Measurements from ENCODE around the gene ZFX. TPM values are rescaled to one million over a fixed set of nuclear protein-coding genes. Genes with fewer than 3 reads are reported as not detected.

ZFX gene
- total RNA-seq, 1 experiment from 2014 or later = 27.5 TPM

DNA sequence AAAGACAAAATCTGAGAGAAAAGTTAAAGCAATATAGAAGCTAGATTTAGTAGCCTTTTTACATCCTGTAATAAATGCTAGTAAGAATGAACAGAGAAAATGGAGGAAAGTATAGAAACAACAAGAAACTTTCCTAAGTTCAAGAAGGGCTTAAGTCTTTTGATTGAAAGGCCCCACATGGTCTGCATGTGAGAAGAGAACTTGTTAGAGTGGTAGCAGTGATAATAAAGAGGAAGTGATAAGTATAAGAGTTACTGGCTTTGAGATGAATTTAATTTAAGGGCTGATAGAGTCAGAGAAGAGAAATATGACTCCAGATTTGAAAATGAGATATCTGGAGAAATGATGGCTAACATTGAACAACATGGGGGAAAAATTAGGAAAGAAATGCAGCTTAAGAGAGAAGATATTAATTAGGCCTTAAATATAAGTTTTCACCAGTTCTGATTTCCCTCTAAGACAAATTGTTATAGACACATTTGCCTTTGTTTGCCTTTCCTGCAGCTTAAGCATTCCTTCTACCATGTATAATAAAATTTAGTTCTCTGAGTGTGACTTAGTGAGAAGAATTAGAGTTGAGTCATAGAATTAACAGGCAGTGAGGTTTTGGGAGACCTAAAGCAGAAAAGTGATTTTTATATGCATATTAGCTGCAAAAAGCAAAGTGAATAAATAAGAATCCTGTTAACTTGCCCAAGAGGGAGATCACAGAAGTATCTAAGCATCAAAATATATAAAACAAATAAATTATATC is 18.4 kb downstream of the ZFX start:
- H3K36me3 ChIP-seq = peaks cover 5% of the 10 kb centered on the region; the same call in 1 of the 2 replicates
- no peak overlapping the region for H3K4me3 ChIP-seq
- no peak overlapping the region for H3K27ac ChIP-seq
- no peaks in the 10 kb centered on the region for H3K27me3 ChIP-seq
- no peak for DNase-seq
- H3K9me3 ChIP-seq (replicated peaks) = no peaks in the 10 kb centered on the region
- H3K4me1 ChIP-seq = peaks cover 4% of the 10 kb centered on the region; the same call in 1 of the 2 replicates

DNA sequence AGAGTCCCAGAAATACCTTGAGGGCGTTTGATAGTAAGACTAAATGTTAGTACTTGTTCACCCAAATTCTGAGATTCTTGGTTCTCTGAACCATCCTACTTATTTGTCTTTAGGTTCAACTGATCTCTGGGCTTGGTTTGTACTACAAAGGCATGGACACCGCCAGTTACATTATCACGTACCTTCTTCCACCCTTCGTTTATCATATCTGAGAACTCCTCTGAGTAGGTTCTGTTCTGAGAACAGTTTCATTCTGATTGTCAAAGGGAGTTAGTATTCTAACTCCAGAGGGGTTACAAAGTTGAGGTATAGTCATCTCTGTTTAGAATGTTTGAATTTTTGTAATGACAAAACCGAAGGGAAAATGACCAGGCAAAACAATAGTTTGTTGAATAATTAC is 19.3 kb downstream of the ZFX start:
- Histone ChIP-seq H3K9me3 (replicated peaks) (no peaks in the 10 kb centered on the region), H3K36me3 (peaks cover 11% of the 10 kb centered on the region; the same call in 1 of the 2 replicates), H3K4me1 (peaks cover 4% of the 10 kb centered on the region; the same call in 1 of the 2 replicates), H3K27ac (no peak overlapping the region), H3K27me3 (no peaks in the 10 kb centered on the region), H3K4me3 (no peak overlapping the region)
- DNase-seq = no peak

DNA sequence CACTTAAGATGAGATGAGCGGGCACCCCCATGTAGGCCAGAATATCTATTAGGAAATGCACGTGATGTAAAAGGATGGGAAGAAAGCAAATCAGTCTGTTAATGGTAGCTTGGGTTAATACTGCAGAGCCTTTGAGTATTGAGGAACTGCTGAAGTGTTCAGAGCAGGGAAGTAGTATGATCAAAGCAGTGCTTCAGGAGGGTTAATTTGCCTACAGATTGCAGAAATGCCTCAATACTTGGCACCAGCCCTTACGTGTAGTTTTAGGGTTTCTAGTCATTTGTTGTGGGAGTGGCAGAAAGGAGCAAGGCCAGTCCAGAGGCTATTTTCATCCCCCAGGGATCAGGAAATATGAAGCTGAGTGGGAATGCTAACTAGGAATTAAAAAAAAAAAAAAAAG is 19.7 kb downstream of the ZFX start:
- no peak overlapping the region for H3K27ac ChIP-seq
- H3K4me3 ChIP-seq = no peak overlapping the region
- H3K36me3 ChIP-seq = peaks cover 14% of the 10 kb centered on the region
- peaks cover 4% of the 10 kb centered on the region; the same call in 1 of the 2 replicates for H3K4me1 ChIP-seq
- no peak for DNase-seq
- H3K9me3 ChIP-seq (replicated peaks) = no peaks in the 10 kb centered on the region
- no peaks in the 10 kb centered on the region for H3K27me3 ChIP-seq

DNA sequence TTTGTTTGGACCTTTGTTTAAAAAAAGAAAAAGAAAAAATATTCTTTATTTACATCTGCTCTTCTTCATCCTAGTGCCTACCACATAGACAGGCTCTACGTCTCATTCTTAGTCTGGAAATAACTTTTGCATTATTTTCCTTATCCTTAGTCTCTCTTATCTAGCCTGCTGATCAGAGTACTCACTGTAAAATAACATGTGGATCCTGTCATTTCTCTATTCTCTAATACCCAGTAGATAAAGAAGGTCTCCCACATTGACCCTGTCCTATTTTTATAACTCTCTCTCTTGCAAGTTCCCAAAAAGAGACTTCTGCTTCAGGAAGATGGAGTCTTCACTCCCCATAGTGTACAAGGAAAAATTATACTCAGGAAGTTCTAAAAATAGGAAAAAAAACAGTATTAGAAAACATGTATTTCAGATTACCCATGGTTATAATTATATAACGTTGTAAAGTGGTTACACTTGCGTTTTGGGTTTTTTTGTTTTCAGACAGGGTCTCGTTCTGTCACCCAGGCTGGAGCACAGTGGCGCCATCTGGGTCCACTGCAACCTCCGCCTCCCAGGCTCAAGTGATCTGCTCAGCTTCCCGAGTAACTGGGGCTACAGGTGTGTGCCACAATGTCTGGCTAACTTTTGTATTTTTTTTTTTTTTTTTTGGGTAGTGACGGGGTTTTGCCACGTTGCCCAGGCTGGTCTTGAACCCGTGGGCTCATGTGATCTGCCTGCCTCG is 23.8 kb downstream of the ZFX start:
- H3K4me1 ChIP-seq = no peaks in the 10 kb centered on the region
- H3K27me3 ChIP-seq = no peaks in the 10 kb centered on the region
- H3K4me3 ChIP-seq = no peak overlapping the region
- DNase-seq = no peak
- no peak overlapping the region for H3K27ac ChIP-seq
- H3K36me3 ChIP-seq = peaks cover 26% of the 10 kb centered on the region
- no peaks in the 10 kb centered on the region for H3K9me3 ChIP-seq (replicated peaks)

DNA sequence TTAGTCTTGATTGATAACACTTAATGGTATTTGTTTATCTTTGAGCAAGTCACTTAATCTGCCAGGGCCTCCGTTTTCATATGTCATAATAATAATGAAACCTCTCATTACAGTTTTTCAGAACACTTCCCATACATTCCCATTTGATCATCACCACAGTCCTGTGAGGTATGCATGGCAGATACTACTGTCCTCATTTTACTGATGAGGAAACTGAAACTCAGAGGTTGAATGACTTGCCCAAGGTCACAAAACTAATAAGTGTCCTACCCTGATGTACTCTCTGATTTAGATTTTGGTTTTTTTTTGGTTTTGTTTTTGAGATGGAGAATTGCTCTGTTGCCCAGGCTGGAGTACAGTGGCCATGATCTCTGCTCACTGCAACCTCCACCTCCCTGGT is 25.7 kb downstream of the ZFX start:
- DNase-seq = no peak
- Histone ChIP-seq H3K27me3 (no peaks in the 10 kb centered on the region), H3K27ac (no peak overlapping the region), H3K9me3 (replicated peaks) (no peaks in the 10 kb centered on the region), H3K36me3 (peaks cover 35% of the 10 kb centered on the region), H3K4me1 (no peaks in the 10 kb centered on the region), H3K4me3 (no peak overlapping the region)

DNA sequence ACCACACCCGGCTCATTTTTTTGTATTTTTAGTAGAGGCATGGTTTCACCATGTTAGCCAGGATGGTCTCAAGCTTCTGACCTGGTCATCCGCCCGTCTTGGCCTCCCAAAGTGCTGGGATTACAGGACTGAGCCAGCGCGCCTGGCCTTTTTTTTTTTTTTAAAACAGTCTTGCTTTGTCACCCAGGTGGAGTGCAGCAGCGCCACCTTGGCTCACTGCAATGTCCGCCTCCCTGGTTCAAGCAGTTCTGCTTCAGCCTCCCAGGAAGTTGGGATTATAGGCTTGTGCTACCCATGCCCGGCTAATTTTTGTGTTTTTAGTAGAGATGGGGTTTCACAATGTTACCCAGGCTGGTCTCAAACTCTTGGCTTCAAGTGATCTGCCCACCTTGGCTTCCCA is 28.9 kb downstream of the ZFX start:
- Histone ChIP-seq H3K27me3 (no peaks in the 10 kb centered on the region), H3K4me1 (no peaks in the 10 kb centered on the region), H3K4me3 (no peak overlapping the region), H3K36me3 (peaks cover 33% of the 10 kb centered on the region), H3K9me3 (replicated peaks) (no peaks in the 10 kb centered on the region), H3K27ac (no peak overlapping the region)
- no peak for DNase-seq

DNA sequence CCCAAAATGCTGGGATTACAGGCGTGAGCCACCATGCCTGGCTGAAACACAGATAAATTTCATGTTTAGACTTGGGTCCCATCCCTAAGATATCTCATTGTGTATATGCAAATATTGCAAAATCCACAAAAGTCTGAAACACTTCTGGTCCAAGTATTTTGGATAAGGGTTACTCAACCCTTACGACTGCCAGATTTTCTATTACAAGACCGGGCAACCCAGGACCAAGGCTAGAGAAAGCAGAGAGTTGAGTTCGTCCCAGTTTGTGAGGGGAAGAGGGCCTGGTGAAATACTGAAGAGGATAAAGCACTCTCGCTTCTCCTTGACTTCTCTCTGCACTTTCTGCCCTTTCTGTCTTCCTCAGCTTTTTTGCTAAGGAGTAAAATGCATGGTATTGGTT is 34.5 kb downstream of the ZFX start:
- DNase-seq = no peak
- no peaks in the 10 kb centered on the region for H3K4me1 ChIP-seq
- peaks cover 26% of the 10 kb centered on the region for H3K36me3 ChIP-seq
- H3K4me3 ChIP-seq = no peak overlapping the region
- H3K9me3 ChIP-seq (replicated peaks) = no peaks in the 10 kb centered on the region
- H3K27me3 ChIP-seq = no peaks in the 10 kb centered on the region
- H3K27ac ChIP-seq = no peak overlapping the region

DNA sequence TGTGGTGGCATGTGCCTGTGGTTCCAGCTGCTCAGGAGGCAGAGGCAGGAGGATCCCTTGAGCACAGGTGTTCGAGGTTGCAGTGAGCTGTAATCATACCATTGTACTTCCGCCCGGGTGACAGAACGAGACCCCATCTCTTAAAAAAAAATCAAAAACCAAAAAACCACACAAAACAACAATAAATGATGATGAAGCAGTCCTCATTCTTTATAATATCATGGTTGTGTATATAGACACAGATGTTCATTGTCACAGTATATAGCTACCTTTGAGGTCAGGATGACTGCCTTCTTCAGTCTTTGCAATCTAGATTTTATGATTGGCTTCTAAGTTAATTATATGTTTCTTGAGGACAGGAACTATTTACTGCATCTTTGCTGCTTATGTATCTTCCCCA is 37.0 kb downstream of the ZFX start:
- H3K4me3 ChIP-seq = no peak overlapping the region
- no peaks in the 10 kb centered on the region for H3K27me3 ChIP-seq
- no peak overlapping the region for H3K27ac ChIP-seq
- H3K9me3 ChIP-seq (replicated peaks) = no peaks in the 10 kb centered on the region
- H3K36me3 ChIP-seq = peaks cover 11% of the 10 kb centered on the region
- no peaks in the 10 kb centered on the region for H3K4me1 ChIP-seq
- DNase-seq = no peak

DNA sequence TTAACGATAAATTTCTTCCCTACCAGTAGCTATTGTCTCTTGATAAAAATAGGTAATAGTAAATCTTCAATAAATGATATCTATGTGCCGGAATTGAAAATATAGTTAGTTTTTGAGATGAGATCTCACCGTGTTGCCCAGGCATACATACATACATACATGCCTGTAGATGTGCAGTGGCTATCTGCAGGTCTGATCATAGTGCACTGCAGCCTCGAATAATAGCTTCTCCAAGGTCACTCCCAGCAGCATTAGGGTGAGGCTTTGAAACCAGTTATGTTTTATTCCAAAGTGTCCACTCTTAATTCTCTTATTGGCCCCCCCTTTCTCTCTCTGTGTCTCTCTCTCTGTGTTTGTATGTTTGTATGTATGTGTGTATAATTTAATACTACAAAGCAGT is 37.5 kb downstream of the ZFX start:
- H3K4me1 ChIP-seq = no peaks in the 10 kb centered on the region
- H3K36me3 ChIP-seq = peaks cover 11% of the 10 kb centered on the region
- DNase-seq = no peak
- no peaks in the 10 kb centered on the region for H3K27me3 ChIP-seq
- H3K4me3 ChIP-seq = no peak overlapping the region
- no peak overlapping the region for H3K27ac ChIP-seq
- no peaks in the 10 kb centered on the region for H3K9me3 ChIP-seq (replicated peaks)

DNA sequence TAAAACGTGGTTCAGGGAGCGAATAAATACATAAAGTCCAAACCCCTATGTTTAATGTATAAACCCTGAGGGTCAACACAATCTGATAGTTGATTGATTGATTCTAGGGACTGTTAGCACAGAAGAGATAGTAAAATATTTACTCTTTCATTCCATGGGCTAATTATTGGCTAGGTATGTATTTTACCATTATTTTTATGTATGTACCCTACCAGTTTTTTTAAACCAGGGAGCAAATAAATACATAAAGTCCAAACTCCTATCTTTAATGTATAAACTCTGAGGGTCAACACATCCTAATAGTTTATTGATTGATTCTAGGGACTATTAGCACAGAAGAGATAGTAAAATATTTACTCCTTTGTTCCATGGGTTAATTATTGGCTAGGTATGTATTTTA is 40.0 kb downstream of the ZFX start:
- Histone ChIP-seq H3K9me3 (replicated peaks) (no peaks in the 10 kb centered on the region), H3K4me1 (no peaks in the 10 kb centered on the region), H3K27ac (no peak overlapping the region), H3K4me3 (no peak overlapping the region), H3K27me3 (no peaks in the 10 kb centered on the region), H3K36me3 (peaks cover 7% of the 10 kb centered on the region; the same call in 1 of the 2 replicates)
- DNase-seq = no peak

DNA sequence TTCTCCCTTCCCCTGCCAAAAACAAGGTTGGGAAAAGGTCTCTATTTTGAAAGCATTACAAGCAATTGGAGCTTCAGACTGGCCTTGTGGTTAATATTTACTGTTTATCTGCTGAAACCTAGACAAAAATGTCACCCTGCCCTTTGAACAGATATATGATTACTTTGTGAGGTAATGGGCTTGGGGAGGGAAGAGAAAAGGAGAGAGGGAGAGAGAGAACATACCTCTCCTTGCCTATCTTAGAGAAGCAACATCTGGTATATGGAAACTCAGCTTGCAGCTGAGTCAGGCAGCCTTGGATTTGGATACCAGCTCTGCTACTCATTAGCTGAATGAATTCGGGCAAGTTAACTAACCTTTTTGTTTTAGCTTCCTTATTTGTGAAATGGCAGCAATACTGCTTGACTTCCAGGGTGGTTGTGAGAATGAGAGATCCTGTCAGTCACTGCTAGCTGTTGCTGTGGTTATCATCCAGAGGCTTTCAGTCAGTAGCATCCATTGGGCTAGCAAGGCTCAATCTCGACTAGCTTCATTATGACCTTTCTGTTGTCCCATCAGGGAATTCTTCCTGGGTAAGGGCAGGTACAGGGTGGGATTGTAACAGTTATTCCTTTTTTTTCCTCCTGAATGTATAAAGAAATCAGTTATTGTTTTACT is 41.1 kb downstream of the ZFX start:
- no peaks in the 10 kb centered on the region for H3K4me1 ChIP-seq
- H3K27me3 ChIP-seq = no peaks in the 10 kb centered on the region
- no peaks in the 10 kb centered on the region for H3K9me3 ChIP-seq (replicated peaks)
- H3K4me3 ChIP-seq = no peak overlapping the region
- H3K27ac ChIP-seq = no peak overlapping the region
- peaks cover 4% of the 10 kb centered on the region; the same call in 1 of the 2 replicates for H3K36me3 ChIP-seq
- DNase-seq = no peak

DNA sequence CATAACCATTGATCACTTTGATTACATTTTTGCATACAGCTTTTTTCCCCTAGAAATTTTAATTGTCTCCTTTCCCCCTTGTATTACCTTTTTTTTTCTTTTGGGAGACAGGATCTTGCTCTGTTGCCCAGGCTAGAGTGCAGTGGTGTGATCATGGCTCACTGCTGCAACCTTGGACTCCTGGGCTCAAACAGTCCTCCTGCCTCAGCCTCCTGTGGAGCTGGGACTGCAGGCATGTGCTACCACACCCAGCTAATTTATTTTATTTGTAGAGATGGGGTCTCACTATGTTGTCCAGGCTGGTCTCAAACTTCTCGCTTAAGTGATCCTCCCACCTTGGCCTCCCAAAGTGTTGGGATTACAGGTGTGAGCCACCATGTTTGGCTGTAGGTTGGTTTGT is 47.0 kb downstream of the ZFX start:
- Histone ChIP-seq H3K27me3 (no peaks in the 10 kb centered on the region), H3K27ac (no peak overlapping the region), H3K4me1 (no peaks in the 10 kb centered on the region), H3K36me3 (no peaks in the 10 kb centered on the region; the same call in 1 of the 2 replicates), H3K4me3 (no peak overlapping the region), H3K9me3 (replicated peaks) (no peaks in the 10 kb centered on the region)
- DNase-seq = no peak

DNA sequence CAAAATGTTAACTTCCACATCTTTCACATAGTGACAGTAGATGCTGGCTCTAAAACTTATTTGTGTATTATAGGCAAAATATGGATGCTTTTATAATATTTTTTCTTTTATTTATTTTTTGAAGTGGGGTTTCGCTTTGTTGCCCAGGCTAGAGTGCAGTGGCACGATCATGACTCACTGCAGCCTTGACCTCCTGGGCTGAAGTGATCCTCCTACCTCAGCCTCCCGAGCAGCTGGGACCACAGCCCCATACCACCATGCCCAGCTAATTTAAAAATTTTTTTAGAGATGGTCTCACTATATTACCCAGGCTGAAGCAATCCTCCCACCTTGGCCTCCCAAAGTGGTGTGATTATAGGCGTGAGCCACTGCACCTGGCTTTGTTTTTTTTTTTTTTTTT is 48.6 kb downstream of the ZFX start:
- H3K27ac ChIP-seq = no peak overlapping the region
- H3K9me3 ChIP-seq (replicated peaks) = no peaks in the 10 kb centered on the region
- no peaks in the 10 kb centered on the region; the same call in 1 of the 2 replicates for H3K36me3 ChIP-seq
- DNase-seq = no peak
- no peak overlapping the region for H3K4me3 ChIP-seq
- no peaks in the 10 kb centered on the region for H3K4me1 ChIP-seq
- no peaks in the 10 kb centered on the region for H3K27me3 ChIP-seq

DNA sequence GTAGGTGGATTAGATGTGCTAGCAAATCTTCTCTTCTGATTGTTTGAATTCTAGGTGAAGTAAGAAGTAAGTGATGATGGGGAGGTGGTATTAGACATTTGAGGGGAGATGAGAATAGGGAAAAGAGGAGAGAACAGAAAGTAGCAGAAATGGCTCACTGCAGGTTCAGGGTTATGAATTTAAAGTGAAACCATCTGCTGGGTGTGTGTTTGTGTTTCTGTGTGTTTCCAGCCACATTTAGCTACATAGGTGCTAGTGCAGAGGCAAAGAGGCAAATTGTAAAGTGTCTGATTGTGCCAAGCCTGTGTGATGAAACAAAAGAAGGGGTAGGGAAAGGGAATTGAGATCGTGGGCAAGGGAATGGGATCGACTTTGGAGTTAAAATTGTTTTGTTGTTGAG is 50.6 kb downstream of the ZFX start:
- DNase-seq = no peak
- H3K36me3 ChIP-seq = no peaks in the 10 kb centered on the region; the same call in 1 of the 2 replicates
- H3K4me3 ChIP-seq = no peak overlapping the region
- no peaks in the 10 kb centered on the region for H3K9me3 ChIP-seq (replicated peaks)
- H3K27me3 ChIP-seq = no peaks in the 10 kb centered on the region
- H3K27ac ChIP-seq = no peak overlapping the region
- no peaks in the 10 kb centered on the region for H3K4me1 ChIP-seq

DNA sequence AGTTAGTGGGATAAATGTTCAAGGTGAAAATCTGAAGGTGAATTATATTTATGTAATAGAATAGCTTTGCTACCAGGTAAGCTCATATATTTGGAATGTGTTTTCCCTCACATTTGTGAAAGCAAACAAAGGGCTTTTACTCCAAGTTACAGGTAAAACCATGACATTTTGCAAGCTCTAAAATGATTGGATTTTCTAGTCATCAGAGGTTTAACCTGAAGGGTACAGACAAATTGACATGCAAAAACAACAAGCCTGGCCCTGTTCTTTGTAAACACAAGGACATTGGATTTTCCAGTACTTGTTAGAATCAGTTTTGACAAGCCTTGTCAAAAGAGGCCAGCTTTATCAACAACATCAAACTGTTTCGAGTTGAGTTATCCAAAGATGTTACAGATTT is 51.7 kb downstream of the ZFX start:
- Histone ChIP-seq H3K27ac (no peak overlapping the region), H3K4me1 (no peaks in the 10 kb centered on the region), H3K27me3 (no peaks in the 10 kb centered on the region), H3K36me3 (no peaks in the 10 kb centered on the region; the same call in 1 of the 2 replicates), H3K9me3 (replicated peaks) (no peaks in the 10 kb centered on the region), H3K4me3 (no peak overlapping the region)
- DNase-seq = no peak

Measured in SJCRH30 (cell line).